Stomach smooth muscle (tissue), 2 donors: ENCODE data around the gene HCN4.

Source experiments
- H3K27ac ChIP-seq: one replicate; pipeline ENCODE4 v1.7.0; 2013; ENCODE audit warnings: mild to moderate bottlenecking, low read length, inconsistent platforms
- H3K27me3 ChIP-seq, 2 donors: one replicate each; pipeline ENCODE4 v1.7.0; 2013; ENCODE audit warnings: low read length in 2 of 2; ENCODE audit not compliant: insufficient read depth in 2 of 2, control insufficient read depth in 1 of 2
- H3K36me3 ChIP-seq, 2 donors: one replicate each; pipeline ENCODE4 v1.7.0; 2013; ENCODE audit warnings: low read length in 2 of 2; ENCODE audit not compliant: control insufficient read depth in 2 of 2, insufficient read depth in 2 of 2
- H3K4me1 ChIP-seq: one replicate; pipeline ENCODE4 v1.7.0; 2013; ENCODE audit warnings: low read length; ENCODE audit not compliant: control insufficient read depth, insufficient read depth
- H3K4me3 ChIP-seq, 2 donors: one replicate each; pipeline ENCODE4 v1.7.0; 2013; ENCODE audit warnings: low read length in 2 of 2
- H3K9ac ChIP-seq, 2 donors: one replicate each; pipeline ENCODE4 v1.7.0; 2013; ENCODE audit warnings: low read length in 2 of 2, mild to moderate bottlenecking in 1 of 2
- H3K9me3 ChIP-seq, 2 donors: one replicate each; pipeline ENCODE4 v1.7.0; 2013; ENCODE audit warnings: low read length in 2 of 2; ENCODE audit not compliant: control insufficient read depth in 2 of 2
- donor health status: healthy.
- donor health status: Pancreatic carcinoma.

Gene HCN4

DNA sequence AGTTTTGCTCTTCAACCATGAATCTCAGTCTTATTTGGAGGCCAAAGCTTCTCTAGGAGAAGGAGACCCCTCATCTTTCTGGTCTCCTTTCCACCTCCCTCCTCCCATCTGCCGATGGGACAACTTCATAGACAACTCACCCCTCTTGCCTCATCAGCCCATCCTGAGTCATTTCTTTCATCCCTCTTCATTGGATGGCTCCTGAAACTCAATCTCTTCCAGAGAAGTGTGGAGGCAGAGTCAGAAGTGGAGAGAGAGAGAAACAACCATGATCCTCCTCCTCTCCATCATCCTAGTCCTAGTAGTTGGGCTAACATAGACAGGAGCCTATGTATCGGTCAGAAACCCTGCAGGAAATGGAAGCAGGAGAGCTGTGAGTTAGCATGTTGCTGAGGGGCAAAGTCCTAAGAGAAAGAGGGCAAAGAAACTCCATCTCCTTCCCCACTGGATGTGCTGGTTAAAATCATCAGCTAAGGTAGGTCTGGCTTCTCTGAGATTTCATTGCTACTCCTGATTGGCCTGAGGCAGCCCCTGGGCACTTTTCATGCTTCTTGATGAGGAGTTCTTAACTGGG lies 21.3 kb upstream of the HCN4 start:
- Histone ChIP-seq H3K9me3 (no peaks in the 10 kb centered on the region), H3K36me3 (no peaks in the 10 kb centered on the region), H3K27ac (no peak overlapping the region), H3K4me1 (no peaks in the 10 kb centered on the region), H3K27me3 (peaks cover 6 to 13% of the 10 kb centered on the region in 2 donors), H3K9ac (no peak overlapping the region), H3K4me3 (no peak overlapping the region)

DNA sequence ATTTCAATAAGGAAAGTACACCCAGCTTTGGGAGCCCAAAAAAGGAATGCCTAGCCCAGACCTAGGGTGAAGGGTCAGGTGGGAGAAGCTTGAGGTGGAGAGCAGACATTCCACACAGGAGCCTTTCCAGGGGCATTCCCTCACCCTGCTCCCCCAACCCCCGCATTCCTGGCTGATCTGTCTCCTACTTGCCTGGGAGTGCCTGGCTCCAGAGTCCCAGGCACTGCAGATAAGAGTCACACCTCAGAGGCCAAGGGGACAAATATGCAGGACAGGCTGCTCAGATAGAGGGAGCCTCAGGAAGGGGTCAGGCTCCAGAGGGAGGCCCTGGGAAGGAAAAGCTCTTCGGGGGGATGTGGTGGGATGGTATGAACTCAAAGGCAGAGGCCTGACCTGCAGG lies 20.8 kb upstream of the HCN4 start:
- Histone ChIP-seq H3K9me3 (no peaks in the 10 kb centered on the region), H3K27ac (no peak overlapping the region), H3K4me3 (no peak overlapping the region), H3K36me3 (no peaks in the 10 kb centered on the region), H3K4me1 (no peaks in the 10 kb centered on the region), H3K27me3 (peaks cover 6 to 13% of the 10 kb centered on the region in 2 donors), H3K9ac (no peak overlapping the region)

DNA sequence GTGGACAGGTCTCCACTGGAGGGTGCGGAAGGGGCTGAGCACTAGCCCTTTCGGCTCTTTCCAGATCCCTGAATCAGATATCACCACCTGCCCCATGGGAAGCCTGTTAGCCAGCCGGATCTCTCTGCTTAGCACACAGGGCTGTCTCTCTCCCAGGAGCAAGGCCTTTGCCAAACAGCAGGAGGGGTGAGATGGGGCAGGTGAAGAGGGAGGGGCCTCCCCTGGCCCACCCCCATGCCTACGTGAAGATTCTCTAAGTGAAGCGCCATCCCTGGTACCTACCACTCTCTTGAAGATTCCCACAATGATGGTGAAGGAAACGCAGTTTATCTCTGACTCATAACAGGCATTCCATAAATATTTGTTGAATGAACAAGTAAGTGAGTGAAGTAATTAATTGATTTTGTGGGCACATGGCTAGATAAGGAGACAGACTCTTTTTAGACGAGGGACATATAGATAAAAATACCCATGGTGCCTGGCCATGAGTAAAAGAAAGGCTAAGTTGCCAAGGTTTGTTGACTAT lies 19.6 kb upstream of the HCN4 start:
- Histone ChIP-seq H3K9me3 (peaks cover 0 to 2% of the 10 kb centered on the region in 2 donors), H3K9ac (no peak overlapping the region), H3K36me3 (no peaks in the 10 kb centered on the region), H3K4me3 (no peak overlapping the region), H3K4me1 (no peaks in the 10 kb centered on the region), H3K27ac (no peak overlapping the region), H3K27me3 (peaks cover 6 to 9% of the 10 kb centered on the region in 2 donors)

DNA sequence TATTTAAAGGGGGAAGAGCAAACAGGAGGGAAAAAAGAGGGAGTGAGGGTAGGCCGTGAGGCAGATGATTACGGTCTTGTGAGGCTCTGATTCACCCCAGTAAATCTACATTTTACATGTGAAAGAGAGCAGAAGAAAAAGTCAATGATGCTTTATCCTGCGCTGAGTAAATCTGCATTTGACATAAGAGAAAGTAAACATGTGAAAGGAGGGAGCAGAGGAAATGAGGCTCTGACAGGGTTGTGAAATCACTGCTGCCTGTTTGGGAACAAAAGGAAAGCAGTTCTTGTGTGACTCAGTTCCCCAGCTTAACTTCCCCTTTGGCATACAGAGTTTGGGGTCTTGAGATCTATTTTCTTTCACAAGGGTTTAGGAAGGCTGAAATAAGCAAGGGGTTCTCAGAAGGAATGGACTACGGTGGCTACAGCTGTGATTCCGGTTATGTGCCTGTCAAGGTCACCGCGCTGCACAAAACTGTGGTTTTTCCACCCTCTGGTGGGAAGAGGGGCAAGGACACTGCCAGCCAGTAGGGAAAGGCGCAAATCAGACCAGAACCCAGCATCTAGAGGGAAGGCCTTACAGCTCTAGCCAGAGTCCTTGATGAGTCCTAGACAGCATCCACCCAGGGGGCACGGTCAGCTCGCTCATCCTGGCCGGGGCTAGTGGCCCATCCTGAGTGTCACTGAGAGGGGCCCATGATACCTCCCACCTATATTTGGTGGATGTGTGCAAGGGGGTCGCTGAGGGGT lies 18.9 kb upstream of the HCN4 start:
- no peaks in the 10 kb centered on the region for H3K36me3 ChIP-seq
- no peaks in the 10 kb centered on the region for H3K4me1 ChIP-seq
- H3K9me3 ChIP-seq: peaks cover 0 to 5% of the 10 kb centered on the region in 2 donors
- no peak overlapping the region for H3K9ac ChIP-seq
- no peak overlapping the region for H3K27ac ChIP-seq
- peaks cover 6 to 9% of the 10 kb centered on the region in 2 donors for H3K27me3 ChIP-seq
- no peak overlapping the region for H3K4me3 ChIP-seq

DNA sequence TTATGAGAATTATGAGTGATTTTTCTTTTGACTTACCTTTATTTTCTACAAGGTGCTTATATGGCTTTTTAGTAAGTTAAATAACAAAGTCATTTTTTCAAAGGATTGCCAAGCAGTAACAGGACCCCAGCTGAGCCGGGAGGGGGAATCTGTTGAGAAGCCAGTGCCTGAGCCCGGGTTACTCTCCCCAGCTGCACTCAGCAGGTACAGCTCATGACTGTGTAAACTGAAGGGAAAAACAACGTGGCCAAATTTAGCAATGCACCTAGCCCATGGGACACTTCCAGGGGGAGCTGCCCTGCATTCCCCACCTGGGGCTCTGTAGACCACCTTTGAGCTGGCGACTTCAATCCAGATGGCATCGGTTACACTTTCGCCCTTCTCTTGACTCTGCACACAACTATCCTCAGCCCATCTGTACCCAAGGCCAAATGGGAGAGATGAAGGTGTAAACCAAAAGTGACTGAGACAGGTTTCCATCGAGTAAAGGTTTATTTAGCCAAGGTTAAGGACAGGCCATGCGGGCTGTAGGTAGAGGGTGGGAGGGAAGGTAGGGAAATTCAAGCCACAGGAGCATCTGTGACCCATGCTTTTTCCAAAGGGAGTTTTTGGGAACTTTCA lies 18.2 kb upstream of the HCN4 start:
- H3K27me3 ChIP-seq: peaks cover 6 to 13% of the 10 kb centered on the region in 2 donors
- H3K4me3 ChIP-seq: no peak overlapping the region
- peaks cover 0 to 5% of the 10 kb centered on the region in 2 donors for H3K9me3 ChIP-seq
- H3K27ac ChIP-seq: no peak overlapping the region
- no peaks in the 10 kb centered on the region for H3K36me3 ChIP-seq
- H3K9ac ChIP-seq: no peak overlapping the region
- H3K4me1 ChIP-seq: no peaks in the 10 kb centered on the region

DNA sequence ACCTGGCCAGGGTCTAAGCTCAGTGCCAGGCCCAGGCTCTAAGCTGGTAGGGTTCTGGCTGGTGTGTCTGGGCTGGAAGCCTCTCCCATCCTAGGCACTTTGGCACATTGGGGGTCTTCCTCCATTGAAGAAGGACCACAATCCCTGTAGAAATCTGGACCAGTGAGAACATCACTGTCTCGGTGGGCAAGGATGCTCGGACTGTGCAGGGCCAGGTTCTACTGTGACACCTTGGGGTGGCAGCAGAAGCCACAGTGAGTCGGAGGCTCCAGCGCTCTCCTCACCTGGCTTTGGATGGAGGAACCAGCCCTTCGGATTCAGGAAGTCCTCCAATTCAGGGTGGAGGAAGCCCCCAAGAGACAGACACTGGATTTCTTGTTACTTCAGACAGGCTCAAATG lies 17.5 kb upstream of the HCN4 start:
- H3K4me3 ChIP-seq: no peak overlapping the region
- H3K9me3 ChIP-seq: peaks cover 4 to 5% of the 10 kb centered on the region in 2 donors
- H3K27ac ChIP-seq: no peak overlapping the region
- H3K36me3 ChIP-seq: no peaks in the 10 kb centered on the region
- no peaks in the 10 kb centered on the region for H3K4me1 ChIP-seq
- no peak overlapping the region for H3K9ac ChIP-seq
- peaks cover 6 to 13% of the 10 kb centered on the region in 2 donors for H3K27me3 ChIP-seq

DNA sequence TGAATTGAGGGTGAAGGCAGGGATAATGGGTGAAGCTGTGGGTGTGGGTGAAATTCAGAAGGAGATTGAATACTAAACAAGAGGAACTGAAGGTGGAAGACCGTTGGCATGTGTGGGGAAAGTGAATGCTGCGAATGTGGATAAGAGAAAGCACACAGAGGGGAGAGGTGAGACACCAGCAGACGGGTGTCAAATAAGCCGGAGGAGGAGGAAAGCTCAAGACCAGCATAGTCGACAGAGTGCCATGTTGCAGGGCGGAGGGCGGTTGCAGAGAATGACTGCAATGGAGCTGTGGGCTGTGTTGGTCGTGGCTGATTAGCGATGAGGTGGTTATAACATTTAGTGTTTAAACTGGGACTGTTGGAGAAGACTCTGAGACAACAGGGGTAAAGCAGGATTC lies 16.4 kb upstream of the HCN4 start:
- Histone ChIP-seq H3K4me3 (no peak overlapping the region), H3K27ac (no peak overlapping the region), H3K27me3 (peaks cover 6 to 11% of the 10 kb centered on the region in 2 donors)

DNA sequence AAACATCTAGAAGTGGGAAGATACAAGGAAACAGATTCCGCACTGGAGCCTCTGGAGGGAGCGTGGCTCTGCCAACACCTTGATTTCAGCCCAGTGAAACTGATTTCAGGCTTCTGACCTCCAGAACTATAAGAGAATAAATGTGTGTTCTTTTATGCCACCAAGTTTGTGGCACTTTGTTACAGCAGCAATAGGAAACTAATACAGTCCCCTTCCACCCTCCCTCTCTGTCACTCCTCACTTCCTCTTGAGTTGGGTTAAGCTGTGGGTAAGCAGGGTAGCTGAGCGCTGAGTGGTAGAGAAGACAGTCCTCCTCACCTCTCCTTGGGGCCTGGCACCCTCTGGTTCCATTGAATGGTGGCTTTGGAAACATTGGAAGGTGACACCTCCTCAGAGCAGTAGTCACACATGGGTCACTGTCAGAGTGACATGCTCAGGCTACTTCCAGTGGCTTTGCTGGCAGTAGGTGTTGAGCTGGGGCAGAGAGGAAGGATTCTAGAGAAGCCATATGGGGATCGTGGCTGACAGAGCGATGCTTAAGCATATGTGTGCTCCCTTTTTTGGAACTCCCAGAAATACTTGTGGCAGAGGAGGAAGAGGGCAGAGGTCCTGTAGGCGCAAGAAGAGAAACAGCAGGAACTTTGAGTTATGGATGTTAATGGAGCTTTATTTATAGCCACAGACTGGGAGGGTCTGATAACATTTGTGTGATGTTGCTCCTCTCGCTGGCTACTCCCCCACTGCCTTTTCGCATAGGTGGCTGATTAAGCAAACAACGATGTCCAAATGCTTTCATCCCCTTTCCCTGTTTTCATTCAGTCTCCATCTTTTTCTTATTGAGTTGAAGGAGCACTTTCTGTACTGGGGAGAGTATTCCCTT lies 14.8 kb upstream of the HCN4 start:
- no peak overlapping the region for H3K4me3 ChIP-seq
- H3K27me3 ChIP-seq: peaks cover 6 to 14% of the 10 kb centered on the region in 2 donors
- H3K4me1 ChIP-seq: no peaks in the 10 kb centered on the region
- no peaks in the 10 kb centered on the region for H3K36me3 ChIP-seq
- peaks cover 5 to 6% of the 10 kb centered on the region in 2 donors for H3K9me3 ChIP-seq
- no peak overlapping the region for H3K9ac ChIP-seq
- H3K27ac ChIP-seq: no peak overlapping the region

More for the DNA sequence above, 16.4 kb upstream of the HCN4 start:
- Histone ChIP-seq H3K4me1 (no peaks in the 10 kb centered on the region), H3K36me3 (no peaks in the 10 kb centered on the region), H3K9ac (no peak overlapping the region), H3K9me3 (peaks cover 5 to 6% of the 10 kb centered on the region in 2 donors)

DNA sequence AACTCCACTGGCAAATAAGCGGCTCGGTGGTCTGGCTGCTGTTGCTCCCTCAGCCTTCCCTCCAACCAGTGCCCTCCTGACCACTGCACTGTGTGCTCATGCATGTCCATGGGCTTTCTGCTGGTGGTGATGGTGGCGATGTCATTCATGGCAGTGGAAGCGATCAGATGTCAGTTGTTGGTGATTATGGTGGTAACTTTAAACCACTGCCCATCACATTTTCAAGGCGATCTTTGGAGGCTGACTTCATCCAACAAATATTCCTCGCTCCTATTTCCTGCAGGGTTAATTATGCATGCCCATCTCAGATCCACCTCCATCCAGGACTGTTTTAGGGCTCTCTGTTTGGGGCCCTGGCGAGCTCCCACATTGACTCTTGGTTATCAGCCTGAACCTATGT lies 13.4 kb upstream of the HCN4 start:
- no peaks in the 10 kb centered on the region for H3K4me1 ChIP-seq
- H3K27ac ChIP-seq: no peak overlapping the region
- H3K27me3 ChIP-seq: peaks cover 6 to 17% of the 10 kb centered on the region in 2 donors
- H3K9ac ChIP-seq: no peak overlapping the region
- H3K4me3 ChIP-seq: no peak overlapping the region
- no peaks in the 10 kb centered on the region for H3K36me3 ChIP-seq
- peaks cover 5 to 6% of the 10 kb centered on the region in 2 donors for H3K9me3 ChIP-seq

DNA sequence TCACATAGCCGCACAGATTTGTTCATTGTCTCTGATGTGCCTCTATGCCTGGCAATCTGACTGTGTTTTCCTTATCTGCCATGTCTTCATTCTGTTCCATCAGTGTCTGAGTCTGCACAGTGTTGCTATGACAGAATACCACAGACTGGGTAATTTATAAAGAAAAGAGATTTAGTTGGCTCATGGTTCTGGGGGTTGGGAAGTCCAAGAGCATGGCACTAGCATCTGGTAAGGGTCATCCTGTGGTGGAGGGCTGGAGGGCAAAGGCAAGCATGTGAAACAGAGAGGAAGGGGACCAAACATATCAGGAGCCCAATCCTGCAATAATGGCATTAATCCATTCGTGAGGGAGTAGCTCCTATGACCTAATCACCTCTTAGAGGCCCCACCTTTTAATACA lies 11.9 kb upstream of the HCN4 start:
- Histone ChIP-seq H3K9ac (no peak overlapping the region), H3K4me1 (no peaks in the 10 kb centered on the region), H3K27ac (no peak overlapping the region), H3K4me3 (no peak overlapping the region), H3K36me3 (no peaks in the 10 kb centered on the region), H3K27me3 (peaks cover 1 to 18% of the 10 kb centered on the region in 2 donors), H3K9me3 (peaks cover 5 to 6% of the 10 kb centered on the region in 2 donors)
